Superior temporal gyrus (tissue), 1 donor: Measurements from ENCODE around the gene AQP12A.
"Not testable (repeated sequence)": the region's sequence is repeated elsewhere in the genome, so short reads cannot be mapped to it uniquely, and the experiment has no call there.

Source experiments
- DNase-seq: peaks from one replicate; pipeline ENCODE4 v3.0.0-alpha.2; 2016; ENCODE audit errors: extremely low spot score

The AQP12A gene

GRCh38 chr2:240687741-240688552 lies 3.7 kb upstream of the AQP12A start:
- no peak for DNase-seq

- no peak for DNase-seq
These were observed 3.1 kb upstream of the AQP12A start for GRCh38 chr2:240688553-240688919.

- no peak for DNase-seq
These were observed 1.7 kb upstream of the AQP12A start for GRCh38 chr2:240689975-240690374.

DNA sequence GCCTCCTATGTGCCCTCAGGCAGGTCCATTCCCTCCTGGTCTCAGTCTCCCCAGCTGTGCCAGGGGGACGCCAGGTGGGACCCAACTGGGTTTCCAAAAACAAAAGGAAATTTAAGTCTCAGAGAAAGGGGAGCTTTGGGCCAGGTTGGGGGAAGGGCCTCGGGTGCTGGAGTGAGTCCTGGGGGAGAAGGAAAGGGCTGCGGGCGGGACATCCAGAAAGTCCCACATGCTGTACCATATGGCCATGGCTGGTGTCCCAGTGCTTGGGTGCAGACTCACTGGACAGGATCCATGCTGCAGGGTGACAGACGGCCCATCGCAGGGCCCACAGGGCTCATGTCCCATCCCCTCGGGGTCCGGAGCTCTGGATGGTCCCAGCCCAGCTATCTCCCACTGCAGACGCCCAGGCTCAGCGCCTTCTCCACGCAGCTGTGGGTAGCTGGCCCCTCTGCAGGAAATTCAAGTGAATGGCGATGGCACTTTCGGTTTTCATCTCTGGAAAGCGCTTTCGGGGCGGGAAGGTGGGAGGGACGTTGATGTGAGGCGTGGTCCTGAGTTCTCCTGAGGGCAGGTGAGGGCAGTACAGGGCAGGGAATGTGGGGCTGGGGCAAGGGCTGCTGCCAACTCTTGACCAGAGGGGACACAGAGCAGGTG lies 1.1 kb upstream of the AQP12A start:
- DNase-seq = not testable (repeated sequence)

- not testable (repeated sequence) for DNase-seq
These were observed 615 bp upstream of the AQP12A start for GRCh38 chr2:240691075-240691427.

GRCh38 chr2:240692583-240693561 lies 1.2 kb downstream of the AQP12A start:
- not testable (repeated sequence) for DNase-seq

- not testable (repeated sequence) for DNase-seq
These were observed 2.6 kb downstream of the AQP12A start for GRCh38 chr2:240694304-240694703.

DNA sequence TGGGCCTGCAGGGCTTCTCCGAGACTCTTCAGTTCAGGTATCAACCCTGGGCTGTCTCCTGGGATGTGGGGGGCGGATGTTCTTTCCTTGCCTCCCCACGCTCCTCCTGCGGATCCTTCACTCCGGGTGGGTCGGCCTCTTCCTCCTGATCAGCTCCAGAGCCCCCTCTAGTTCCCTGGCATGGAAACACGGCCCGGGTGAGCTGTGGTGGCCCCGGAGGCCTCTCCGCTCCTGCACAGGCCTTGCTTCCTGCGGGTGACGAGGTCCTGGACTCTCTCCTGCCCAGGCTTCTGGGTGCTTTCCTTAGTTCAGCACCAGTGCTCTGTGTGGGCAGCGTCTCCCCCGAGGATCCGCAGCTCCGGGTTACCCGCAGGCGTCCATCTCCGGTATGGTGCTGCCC lies 3.9 kb downstream of the AQP12A start:
- DNase-seq = not testable (repeated sequence)

DNA sequence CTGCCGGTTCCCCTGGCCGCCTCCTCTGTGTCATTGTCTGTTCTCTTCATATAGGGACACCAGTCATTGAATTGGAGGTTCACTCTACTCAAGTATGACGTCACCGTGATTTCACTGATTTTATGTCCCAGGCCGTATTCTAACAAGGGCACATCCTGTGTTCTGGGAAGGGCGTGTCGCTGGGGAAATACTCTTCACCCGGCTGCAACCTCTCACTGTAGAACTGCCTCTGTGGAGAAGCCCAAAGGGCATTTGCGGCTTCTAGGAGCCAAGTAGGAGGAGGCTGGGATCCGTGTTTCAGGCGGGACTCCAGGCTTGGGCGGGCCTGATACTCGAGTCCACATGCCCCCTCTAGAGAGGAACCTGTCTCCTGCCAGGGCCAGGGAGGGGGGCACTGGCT lies 4.8 kb downstream of the AQP12A start:
- not testable (repeated sequence) for DNase-seq

- not testable (repeated sequence) for DNase-seq
These were observed 7.3 kb downstream of the AQP12A start for GRCh38 chr2:240698852-240699561.

DNA sequence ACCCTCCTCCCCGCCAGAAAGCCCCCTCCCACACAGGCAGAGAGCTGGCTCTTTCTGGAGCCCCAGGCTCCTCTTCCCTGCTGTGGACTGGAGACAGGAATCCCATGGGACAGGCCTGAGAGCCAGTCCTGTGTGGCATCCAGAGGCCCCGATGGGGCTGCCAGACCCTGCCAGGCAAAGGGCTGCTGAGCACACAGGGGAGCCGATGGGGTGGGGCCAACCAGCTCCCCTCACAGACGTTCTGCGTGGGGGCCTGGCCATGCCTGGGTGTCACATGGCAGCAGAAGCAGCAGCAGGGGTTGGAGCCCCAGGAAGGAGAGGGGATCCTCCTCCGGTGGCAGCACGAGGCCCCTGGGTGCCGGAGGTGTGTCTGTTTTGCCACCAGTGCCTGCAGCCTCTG lies 8.2 kb downstream of the AQP12A start:
- DNase-seq = not testable (repeated sequence)

GRCh38 chr2:240700616-240701015 lies 8.9 kb downstream of the AQP12A start:
- DNase-seq = not testable (repeated sequence)

DNA sequence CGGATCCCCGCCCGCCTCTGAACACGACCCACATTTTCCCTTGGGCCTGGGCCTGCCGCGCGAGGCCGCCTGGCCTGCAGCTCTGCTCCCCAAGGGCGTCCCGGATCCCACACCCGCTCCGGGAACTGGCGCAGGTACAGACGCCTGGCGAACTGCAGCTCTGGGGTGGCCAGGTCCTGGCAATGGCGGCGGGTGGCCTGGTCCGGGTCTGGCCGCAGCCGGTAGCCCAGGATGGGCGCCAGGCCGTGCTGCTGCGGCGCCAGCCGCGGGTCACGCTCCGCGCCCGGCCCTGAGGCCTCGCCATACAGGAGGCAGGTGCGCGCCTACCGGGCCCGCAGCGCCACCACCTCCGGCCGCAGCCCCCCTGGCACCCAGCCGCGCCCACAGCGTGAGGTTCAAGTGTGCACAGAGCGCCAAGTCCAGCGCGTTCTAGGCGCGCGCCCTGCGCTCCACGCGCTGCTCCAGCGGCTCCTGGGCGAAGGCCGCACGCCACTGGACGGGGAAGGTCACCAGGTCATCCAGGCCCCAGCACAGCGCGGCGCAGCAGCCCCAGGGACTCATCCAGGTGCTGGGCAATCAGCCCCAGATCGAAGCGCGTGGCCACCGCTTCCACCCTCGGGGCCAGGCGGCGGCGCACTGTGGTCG lies 9.5 kb downstream of the AQP12A start:
- DNase-seq = no peak

- no peak for DNase-seq
These were observed 10.3 kb downstream of the AQP12A start for GRCh38 chr2:240701736-240702639.

DNA sequence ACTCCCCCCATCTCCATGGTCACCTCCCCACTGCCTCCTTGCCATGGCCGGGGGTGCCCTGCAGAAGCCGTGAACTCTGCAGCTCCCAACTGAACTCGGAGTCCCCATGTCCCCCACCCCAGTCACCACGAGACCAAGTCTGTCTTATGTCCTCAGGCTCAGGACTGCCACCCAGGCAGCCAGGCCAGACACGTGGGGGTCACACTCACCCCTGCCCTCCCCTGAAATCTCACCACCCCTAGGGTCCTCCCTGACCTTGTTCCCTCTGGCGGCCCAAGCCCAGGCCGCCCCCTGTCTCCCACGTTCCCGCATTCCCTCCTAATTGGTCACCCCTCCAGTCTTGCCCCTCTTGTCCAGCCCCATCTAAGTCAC lies 11.0 kb downstream of the AQP12A start:
- DNase-seq = no peak

GRCh38 chr2:240703417-240704341 lies 12.0 kb downstream of the AQP12A start:
- DNase-seq = no peak

DNA sequence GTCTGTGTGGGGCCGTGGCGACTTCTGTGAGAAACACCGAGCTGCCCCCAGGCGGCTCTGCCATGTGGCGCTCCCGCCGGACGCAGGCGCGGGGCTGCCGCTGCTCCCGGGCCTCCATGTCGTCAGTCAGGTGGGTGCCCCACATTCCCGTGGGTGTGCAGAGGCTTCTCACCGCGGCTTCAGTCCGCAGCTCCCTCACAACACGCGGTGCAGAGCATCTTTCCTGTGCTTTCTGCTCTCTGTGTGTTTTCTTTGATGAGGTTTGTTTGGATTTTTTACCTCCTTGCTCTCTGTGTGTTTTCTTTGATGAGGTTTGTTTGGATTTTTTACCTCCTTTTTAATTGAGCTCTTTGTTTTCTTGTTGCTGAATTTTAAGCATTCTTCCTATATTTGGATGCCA lies 13.0 kb downstream of the AQP12A start:
- no peak for DNase-seq

DNA sequence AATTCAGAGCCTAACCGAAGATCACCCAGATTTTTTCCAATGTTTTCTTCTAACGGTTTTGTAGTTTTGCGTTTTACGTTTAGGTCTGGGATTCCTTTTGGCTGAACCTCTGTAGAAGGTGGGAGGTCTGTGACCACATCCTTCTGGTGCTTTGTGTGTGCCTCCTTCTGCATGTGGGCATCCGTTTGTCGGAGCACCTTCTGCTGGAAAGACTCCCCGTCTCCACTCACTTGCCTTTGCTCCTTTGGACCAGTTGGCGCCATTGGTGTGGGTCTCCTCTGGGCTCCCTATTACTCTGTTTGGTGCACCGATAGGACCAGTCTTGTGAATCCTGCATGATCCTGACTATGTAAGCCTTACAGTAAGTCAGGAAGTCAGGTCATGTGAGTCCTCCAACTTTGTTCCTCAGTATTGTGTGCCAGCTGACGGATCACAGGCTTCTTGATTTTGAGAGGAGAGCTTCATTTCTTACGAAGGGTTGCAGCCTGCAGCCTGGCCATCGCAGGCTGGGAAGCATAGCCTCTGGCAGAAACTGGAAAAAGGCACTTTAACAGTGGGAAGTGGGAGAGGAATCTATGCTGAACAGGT lies 13.6 kb downstream of the AQP12A start:
- no peak for DNase-seq
